DMS53 treated with DMSO at 0.1 percent for 48 hours (cell line): ENCODE results near the gene ITPR1.

Experiments used
- DNase-seq: peaks from one replicate; lab custom pipeline; 2025; ENCODE audit not compliant: unreplicated experiment; lab: John Stamatoyannopoulos, UW

Gene ITPR1

GRCh38 chr3:4877173-4877787 lies 384.1 kb downstream of the ITPR1 start:
- DNase-seq = no peak

- DNase-seq = no peak
Measured at GRCh38 chr3:4880850-4881249, 387.7 kb downstream of the ITPR1 start.

GRCh38 chr3:4882548-4882947 lies 389.4 kb downstream of the ITPR1 start:
- no peak for DNase-seq

- no peak for DNase-seq
Measured at GRCh38 chr3:4883011-4883410, 389.9 kb downstream of the ITPR1 start.

GRCh38 chr3:4884888-4885287 lies 391.7 kb downstream of the ITPR1 start:
- no peak for DNase-seq

GRCh38 chr3:4885316-4885715 lies 392.2 kb downstream of the ITPR1 start:
- DNase-seq = no peak

GRCh38 chr3:4886448-4886847 lies 393.3 kb downstream of the ITPR1 start:
- DNase-seq = no peak

- DNase-seq = no peak
Measured at GRCh38 chr3:4887177-4887576, 394.0 kb downstream of the ITPR1 start.

GRCh38 chr3:4888913-4889846 lies 396.0 kb downstream of the ITPR1 start:
- no peak for DNase-seq

- DNase-seq = no peak
Measured at GRCh38 chr3:4889896-4890295, 396.7 kb downstream of the ITPR1 start.

GRCh38 chr3:4894891-4895530 lies 401.9 kb downstream of the ITPR1 start:
- DNase-seq = no peak

GRCh38 chr3:4895838-4896237 lies 402.7 kb downstream of the ITPR1 start:
- DNase-seq = no peak
